HUES48 (cell line): ENCODE results near the gene GAPDH.

Experiments used
- H3K27ac ChIP-seq: one replicate; pipeline ENCODE4 v1.7.0; 2013; ENCODE audit warnings: low read depth, low read length, inconsistent platforms
- H3K27me3 ChIP-seq: 2 replicates; pipeline ENCODE4 v1.6.1; 2013; ENCODE audit warnings: mild to moderate bottlenecking, low read length; ENCODE audit not compliant: control insufficient read depth, insufficient read depth
- H3K36me3 ChIP-seq: 2 replicates; pipeline ENCODE4 v1.6.1; 2013; ENCODE audit warnings: low read length; ENCODE audit not compliant: control insufficient read depth, insufficient read depth
- H3K4me1 ChIP-seq: 2 replicates; pipeline ENCODE4 v1.6.1; 2013; ENCODE audit warnings: mild to moderate bottlenecking, low read length; ENCODE audit not compliant: control insufficient read depth, insufficient read depth
- H3K4me3 ChIP-seq: 2 replicates; pipeline ENCODE4 v1.5.1; 2013; ENCODE audit warnings: mild to moderate bottlenecking, low read depth, low read length
- H3K9ac ChIP-seq: 2 replicates; pipeline ENCODE4 v1.6.1; 2013; ENCODE audit warnings: mild to moderate bottlenecking, low read depth, low read length, moderate library complexity
- H3K9me3 ChIP-seq: 2 replicates; pipeline ENCODE4 v1.6.1; 2013; ENCODE audit warnings: low read length; ENCODE audit not compliant: control insufficient read depth, insufficient read depth

The GAPDH gene

GRCh38 chr12:6529291-6529737 is 5.0 kb upstream of the GAPDH start:
- Histone ChIP-seq H3K27me3 (no peaks in the 10 kb centered on the region), H3K4me3 (no peak overlapping the region), H3K9me3 (no peaks in the 10 kb centered on the region), H3K36me3 (peaks cover 82% of the 10 kb centered on the region), H3K27ac (no peak overlapping the region), H3K4me1 (peaks cover 13% of the 10 kb centered on the region), H3K9ac (no peak overlapping the region)

DNA sequence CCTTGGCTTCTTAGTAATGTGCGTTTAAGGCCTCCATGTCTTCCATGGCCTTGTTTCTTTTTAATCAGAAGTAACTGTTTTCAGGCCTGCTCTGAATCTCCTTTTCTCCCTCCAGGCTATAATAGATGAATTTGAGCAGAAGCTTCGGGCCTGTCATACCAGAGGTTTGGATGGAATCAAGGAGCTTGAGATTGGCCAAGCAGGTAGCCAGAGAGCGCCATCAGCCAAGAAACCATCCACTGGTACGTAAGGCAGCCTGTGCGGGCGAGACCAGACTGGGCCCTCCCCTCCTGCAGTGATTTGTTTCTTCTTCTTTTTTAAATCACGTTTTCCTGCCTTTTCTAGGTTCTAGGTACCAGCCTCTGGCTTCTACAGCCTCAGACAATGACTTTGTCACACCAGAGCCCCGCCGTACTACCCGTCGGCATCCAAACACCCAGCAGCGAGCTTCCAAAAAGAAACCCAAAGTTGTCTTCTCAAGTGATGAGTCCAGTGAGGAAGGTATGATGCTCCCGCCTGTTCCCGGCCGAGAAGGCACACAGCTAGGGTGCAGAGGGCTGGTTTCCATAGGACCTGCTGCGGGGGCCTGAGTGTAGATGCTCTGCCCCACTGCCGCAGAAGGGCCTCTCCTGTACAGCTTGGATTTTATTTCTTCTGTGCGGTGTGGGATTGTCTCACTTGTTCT is 3.6 kb upstream of the GAPDH start:
- peaks cover 74% of the 10 kb centered on the region for H3K36me3 ChIP-seq
- no peak overlapping the region for H3K27ac ChIP-seq
- no peaks in the 10 kb centered on the region for H3K27me3 ChIP-seq
- H3K4me1 ChIP-seq = peaks cover 13% of the 10 kb centered on the region
- no peaks in the 10 kb centered on the region for H3K9me3 ChIP-seq
- no peak overlapping the region for H3K4me3 ChIP-seq
- H3K9ac ChIP-seq = no peak overlapping the region

DNA sequence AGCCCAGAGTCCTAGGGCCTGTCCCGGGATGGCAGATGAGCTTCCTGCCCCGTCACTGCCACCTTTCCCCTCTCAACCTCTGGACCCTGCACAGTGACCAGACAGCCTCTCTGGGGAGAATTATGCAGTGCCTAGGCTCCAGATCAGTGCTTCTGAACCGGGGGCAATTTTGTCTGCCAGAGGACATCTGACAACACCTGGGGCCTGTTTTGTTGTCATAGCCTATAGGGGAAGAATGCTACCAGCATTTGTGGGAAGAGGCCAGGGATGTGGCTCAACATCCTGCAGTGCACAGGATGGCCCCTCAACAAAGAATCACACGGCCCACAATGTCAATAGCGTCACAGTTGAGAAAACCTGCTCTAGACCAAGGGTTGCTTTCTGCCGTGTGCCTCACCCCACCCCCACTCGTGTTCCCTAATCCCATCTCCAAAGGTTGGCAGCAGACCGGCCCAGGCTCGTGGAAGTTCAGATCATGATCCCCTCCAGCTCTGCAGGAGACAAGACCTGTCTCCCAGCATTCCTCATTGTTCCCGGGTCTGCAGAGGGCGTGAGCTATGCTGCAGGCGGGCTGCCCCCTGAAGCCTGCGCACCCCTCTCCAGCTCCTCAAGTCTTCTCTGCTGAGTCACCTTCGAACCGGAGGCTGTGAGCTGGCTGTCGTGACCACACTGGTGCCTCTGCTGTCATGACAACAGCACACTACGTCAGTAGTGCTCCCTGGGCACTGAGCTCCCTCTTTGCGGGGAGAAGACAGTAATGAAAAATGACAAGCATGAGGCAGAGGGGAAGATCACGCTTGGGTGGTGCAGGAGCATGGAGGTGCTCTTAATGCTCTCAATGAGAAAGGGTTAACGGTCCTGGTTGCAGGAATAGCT is 2.0 kb upstream of the GAPDH start:
- Histone ChIP-seq H3K27ac (peak overlapping the region; percentile 98), H3K9me3 (no peaks in the 10 kb centered on the region), H3K4me1 (peaks cover 13% of the 10 kb centered on the region), H3K36me3 (peaks cover 74% of the 10 kb centered on the region), H3K4me3 (peak overlapping the region; percentile 82), H3K27me3 (no peaks in the 10 kb centered on the region), H3K9ac (peak overlapping the region; percentile 57)

GRCh38 chr12:6532927-6533652 is 1.2 kb upstream of the GAPDH start:
- Histone ChIP-seq H3K4me3 (peak overlapping the region; percentile 82), H3K27me3 (no peaks in the 10 kb centered on the region), H3K4me1 (peaks cover 13% of the 10 kb centered on the region), H3K9ac (peak overlapping the region; percentile 98), H3K36me3 (peaks cover 74% of the 10 kb centered on the region), H3K9me3 (no peaks in the 10 kb centered on the region), H3K27ac (peak overlapping the region; percentile 98)

- Histone ChIP-seq H3K9ac (peak overlapping the region; percentile 98), H3K27ac (peak overlapping the region; percentile 98), H3K9me3 (no peaks in the 10 kb centered on the region), H3K4me1 (peaks cover 13% of the 10 kb centered on the region), H3K36me3 (peaks cover 74% of the 10 kb centered on the region), H3K4me3 (peak overlapping the region; percentile 82), H3K27me3 (no peaks in the 10 kb centered on the region)
Observed at GRCh38 chr12:6533653-6533922, 729 bp upstream of the GAPDH start.

GRCh38 chr12:6534695-6534944 is 303 bp downstream of the GAPDH start:
- H3K9ac ChIP-seq = peak overlapping the region; percentile 98
- no peaks in the 10 kb centered on the region for H3K27me3 ChIP-seq
- peaks cover 13% of the 10 kb centered on the region for H3K4me1 ChIP-seq
- H3K9me3 ChIP-seq = no peaks in the 10 kb centered on the region
- H3K36me3 ChIP-seq = peaks cover 66% of the 10 kb centered on the region
- peak overlapping the region; percentile 82 for H3K4me3 ChIP-seq
- H3K27ac ChIP-seq = peak overlapping the region; percentile 98

- Histone ChIP-seq H3K4me1 (peaks cover 17% of the 10 kb centered on the region), H3K4me3 (peak overlapping the region; percentile 82), H3K27ac (peak overlapping the region; percentile 98), H3K36me3 (peaks cover 61% of the 10 kb centered on the region), H3K9ac (peak overlapping the region; percentile 98), H3K27me3 (no peaks in the 10 kb centered on the region), H3K9me3 (no peaks in the 10 kb centered on the region)
Observed at GRCh38 chr12:6534945-6535696, 804 bp downstream of the GAPDH start.

GRCh38 chr12:6535697-6535946 is 1.3 kb downstream of the GAPDH start:
- Histone ChIP-seq H3K9ac (peak overlapping the region; percentile 98), H3K36me3 (peaks cover 56% of the 10 kb centered on the region), H3K9me3 (no peaks in the 10 kb centered on the region), H3K27me3 (no peaks in the 10 kb centered on the region), H3K4me1 (peaks cover 22% of the 10 kb centered on the region), H3K4me3 (peak overlapping the region; percentile 82), H3K27ac (peak overlapping the region; percentile 98)

GRCh38 chr12:6535960-6536847 is 1.9 kb downstream of the GAPDH start:
- Histone ChIP-seq H3K4me1 (peaks cover 27% of the 10 kb centered on the region), H3K4me3 (peak overlapping the region; percentile 82), H3K9ac (peak overlapping the region; percentile 98), H3K36me3 (peaks cover 51% of the 10 kb centered on the region), H3K27me3 (no peaks in the 10 kb centered on the region), H3K27ac (peak overlapping the region; percentile 98), H3K9me3 (no peaks in the 10 kb centered on the region)

- Histone ChIP-seq H3K9ac (no peak overlapping the region), H3K27ac (peak overlapping the region; percentile 98), H3K27me3 (no peaks in the 10 kb centered on the region), H3K36me3 (peaks cover 45% of the 10 kb centered on the region), H3K9me3 (no peaks in the 10 kb centered on the region), H3K4me3 (peak overlapping the region; percentile 82), H3K4me1 (peaks cover 23% of the 10 kb centered on the region)
Observed at GRCh38 chr12:6536894-6537579, 2.7 kb downstream of the GAPDH start.
